ENCODE results near the gene TNFRSF1B.
A peak's percentile ranks its signal among the peaks of the same experiment; 100 is the strongest.

The TNFRSF1B gene

DNA sequence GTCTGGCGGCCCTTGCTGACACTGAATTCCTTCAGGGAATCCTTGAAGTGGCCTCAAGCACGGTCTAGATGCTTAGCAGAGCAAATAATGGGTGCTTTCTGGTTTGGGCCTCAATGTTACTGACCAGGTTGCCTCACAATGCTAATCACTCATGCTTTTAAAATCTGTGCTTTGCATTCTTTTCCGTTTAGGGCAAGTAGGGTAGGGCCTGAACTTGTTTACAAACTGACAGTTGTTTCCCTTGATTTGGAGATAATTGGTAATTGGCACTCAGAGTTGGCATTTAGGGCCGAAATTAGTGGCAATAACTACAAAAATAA is 64.4 kb downstream of the TNFRSF1B start:
- peak overlapping the region; percentile 94 for H3K27ac ChIP-seq
- POLR2A ChIA-PET (ENCODE audit: low non-redundant PET) = no interaction called here
- CTCF ChIA-PET = interaction anchor here (1.0 kb wide), 1 partner anchor 160 kb away, joined by 5 read pairs; no protein-coding TSS in a partner anchor
- TF ChIP-seq CTCF (conservative IDR thresholded peaks at IDR 0.05; ENCODE audit: low read depth) = no peak
- peak; percentile 36 for DNase-seq (ENCODE audit: low spot score)

GRCh38 chr1:12232221-12232620 is 65.4 kb downstream of the TNFRSF1B start:
- CTCF ChIA-PET = interaction anchor here (0.6 kb wide), 1 partner anchor 85 kb away, joined by 3 read pairs; no protein-coding TSS in a partner anchor
- peak; percentile 93 for DNase-seq (ENCODE audit: low spot score)
- POLR2A ChIA-PET (ENCODE audit: low non-redundant PET) = no interaction called here
- TF ChIP-seq CTCF (conservative IDR thresholded peaks at IDR 0.05; ENCODE audit: low read depth) = no peak
- H3K27ac ChIP-seq = peak overlapping the region; percentile 94

- POLR2A ChIA-PET (ENCODE audit: low non-redundant PET) = no interaction called here
- TF ChIP-seq CTCF (conservative IDR thresholded peaks at IDR 0.05; ENCODE audit: low read depth) = no peak; the same call in 1 of the 2 replicates
- CTCF ChIA-PET = interaction anchor here (0.6 to 0.8 kb wide), 2 partner anchors 95 to 331 kb away, joined by 3 to 4 read pairs; no protein-coding TSS in a partner anchor
- no peak overlapping the region for H3K27ac ChIP-seq
- DNase-seq (ENCODE audit: low spot score) = peak; percentile 13
Observed at GRCh38 chr1:12244078-12244477, 77.3 kb downstream of the TNFRSF1B start.

DNA sequence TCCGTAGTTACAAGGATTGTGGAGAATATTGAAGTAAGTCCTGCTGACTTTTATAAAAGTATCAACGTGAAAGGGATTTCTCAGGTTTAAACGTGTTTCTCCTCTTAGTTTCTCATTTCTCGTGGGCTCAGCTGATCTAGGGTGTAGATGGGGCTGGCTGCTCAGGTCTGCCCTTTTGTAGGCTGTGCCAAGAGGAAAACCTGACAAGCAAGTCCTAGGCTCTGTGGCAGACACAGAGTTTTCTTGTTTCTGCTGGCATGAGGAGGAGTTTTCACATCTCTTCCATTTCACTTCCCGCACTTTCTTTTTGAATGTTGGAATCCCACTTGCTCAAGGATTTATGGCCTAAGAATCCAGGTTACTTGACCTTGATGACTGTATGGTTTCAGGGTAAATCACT is 77.8 kb downstream of the TNFRSF1B start:
- TF ChIP-seq CTCF (conservative IDR thresholded peaks at IDR 0.05; ENCODE audit: low read depth) = no peak
- H3K27ac ChIP-seq = no peak overlapping the region
- no peak for DNase-seq (ENCODE audit: low spot score)
- POLR2A ChIA-PET (ENCODE audit: low non-redundant PET) = no interaction called here
- CTCF ChIA-PET = interaction anchor here (0.8 kb wide), 1 partner anchor 95 kb away, joined by 4 read pairs; no protein-coding TSS in a partner anchor

DNA sequence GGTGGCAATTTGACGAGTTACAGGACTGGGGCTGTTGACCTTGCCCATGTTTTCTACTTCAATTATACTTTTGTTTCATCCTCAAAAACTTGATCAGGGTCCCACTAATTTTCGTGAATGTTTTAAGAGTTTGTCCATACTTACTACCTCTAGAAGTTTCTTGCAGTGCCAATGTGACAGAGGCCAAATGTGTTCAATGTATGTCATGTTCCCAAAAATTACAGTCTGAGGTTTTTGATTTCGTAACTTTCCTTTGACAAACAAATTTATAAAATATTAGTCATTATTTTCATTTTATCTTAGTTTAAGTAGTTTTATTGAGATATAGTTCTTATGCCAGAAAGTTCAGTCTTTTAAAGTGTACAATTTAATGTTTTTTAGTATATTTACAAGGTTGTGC is 78.3 kb downstream of the TNFRSF1B start:
- ChIA-PET POLR2A (ENCODE audit: low non-redundant PET) (no interaction called here), CTCF (no interaction called here)

DNA sequence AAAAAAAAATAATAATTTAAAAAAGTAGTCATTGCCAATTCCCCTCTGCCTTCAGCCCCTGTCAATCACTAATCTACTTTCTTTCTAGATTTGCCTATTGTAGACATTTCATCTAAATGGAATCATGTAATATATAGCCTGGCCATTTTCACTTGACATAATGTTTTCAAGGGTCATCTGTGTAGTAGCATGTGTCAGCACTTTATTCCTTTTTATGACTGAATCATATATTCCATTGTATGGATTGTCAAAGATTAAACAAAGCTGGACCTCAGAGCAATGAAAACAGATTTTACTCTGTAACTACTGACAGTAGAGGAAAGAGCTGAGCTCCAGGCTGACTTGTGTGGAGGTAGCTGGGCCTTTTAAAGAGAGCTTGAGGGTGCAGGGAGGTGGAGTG is 78.9 kb downstream of the TNFRSF1B start:
- ChIA-PET POLR2A (ENCODE audit: low non-redundant PET) (no interaction called here), CTCF (interaction anchor here (0.6 kb wide), 1 partner anchor 37 kb away, joined by 7 read pairs; no protein-coding TSS in a partner anchor)
- no peak for TF ChIP-seq CTCF (conservative IDR thresholded peaks at IDR 0.05; ENCODE audit: low read depth)
- no peak for DNase-seq (ENCODE audit: low spot score)
- no peak overlapping the region for H3K27ac ChIP-seq

More for the DNA sequence above, 78.3 kb downstream of the TNFRSF1B start:
- TF ChIP-seq CTCF (conservative IDR thresholded peaks at IDR 0.05; ENCODE audit: low read depth) = no peak
- no peak for DNase-seq (ENCODE audit: low spot score)
- H3K27ac ChIP-seq = no peak overlapping the region

GRCh38 chr1:12246584-12246983 is 79.8 kb downstream of the TNFRSF1B start:
- no peak for DNase-seq (ENCODE audit: low spot score)
- TF ChIP-seq CTCF (conservative IDR thresholded peaks at IDR 0.05; ENCODE audit: low read depth) = no peak
- ChIA-PET POLR2A (ENCODE audit: low non-redundant PET) (no interaction called here), CTCF (no interaction called here)
- no peak overlapping the region for H3K27ac ChIP-seq
